HG02840 (cell line): ENCODE results near the gene CC2D1A.
A peak's percentile ranks its signal among the peaks of the same experiment; 100 is the strongest.

Experiments
- ATAC-seq: cut with Tn5 transposase; IDR thresholded peaks from one replicate; pipeline ENCODE4 v1.9.1; 2021; ENCODE audit warnings: mild to moderate bottlenecking, moderate library complexity, moderate number of reproducible peaks; ENCODE audit not compliant: unreplicated experiment, low FRiP score

The CC2D1A gene

GRCh38 chr19:13905634-13906520 lies at the start of gene CC2D1A, which contains the start of gene BRME1:
TSS of gene CC2D1A (plus strand) at chr19:13906201. CDS start at chr19:13906442, 241 bp downstream.
TSS of gene BRME1 (minus strand) at chr19:13906117. CDS start at chr19:13904892, 1,225 bp downstream.
- ATAC-seq: peak; percentile 85

GRCh38 chr19:13856497-13856896 lies 49.5 kb upstream of the CC2D1A start:
- ATAC-seq: no peak

- no peak for ATAC-seq
These were observed 46.6 kb upstream of the CC2D1A start for GRCh38 chr19:13859361-13859880.

- no peak for ATAC-seq
These were observed 45.2 kb upstream of the CC2D1A start for GRCh38 chr19:13860679-13861391.

- no peak for ATAC-seq
These were observed 44.6 kb upstream of the CC2D1A start for GRCh38 chr19:13861392-13861713.

GRCh38 chr19:13861714-13862531 lies 44.1 kb upstream of the CC2D1A start:
- peak; percentile 66 for ATAC-seq

GRCh38 chr19:13864046-13864666 lies 41.8 kb upstream of the CC2D1A start:
- no peak for ATAC-seq

GRCh38 chr19:13864667-13865570 lies 41.1 kb upstream of the CC2D1A start:
- no peak for ATAC-seq

GRCh38 chr19:13865571-13866462 lies 40.2 kb upstream of the CC2D1A start:
- ATAC-seq: no peak

GRCh38 chr19:13866463-13867046 lies 39.4 kb upstream of the CC2D1A start:
- no peak for ATAC-seq

GRCh38 chr19:13868663-13869062 lies 37.3 kb upstream of the CC2D1A start:
- ATAC-seq: no peak

GRCh38 chr19:13869281-13869680 lies 36.7 kb upstream of the CC2D1A start:
- ATAC-seq: no peak

- ATAC-seq: no peak
These were observed 35.1 kb upstream of the CC2D1A start for GRCh38 chr19:13870873-13871272.

- ATAC-seq: no peak
These were observed 33.7 kb upstream of the CC2D1A start for GRCh38 chr19:13872339-13872694.

GRCh38 chr19:13872695-13873389 lies 33.2 kb upstream of the CC2D1A start:
- ATAC-seq: no peak

GRCh38 chr19:13873834-13874515 lies 32.0 kb upstream of the CC2D1A start:
- ATAC-seq: no peak

GRCh38 chr19:13875824-13876223 lies 30.2 kb upstream of the CC2D1A start:
- ATAC-seq: no peak
